Effector CD4-positive, alpha-beta T cell (primary cell): ENCODE data around the gene LINGO1.

Source experiments
- DNase-seq: peaks from one replicate; pipeline ENCODE4 v3.0.0-alpha.2; 2020

LINGO1 gene

GRCh38 chr15:77591968-77592613, 40.6 kb downstream of the LINGO1 start:
- no peak for DNase-seq

GRCh38 chr15:77589839-77590238, 42.9 kb downstream of the LINGO1 start:
- no peak for DNase-seq

- DNase-seq: no peak
Measured at GRCh38 chr15:77588126-77588525, 44.6 kb downstream of the LINGO1 start.

GRCh38 chr15:77584691-77585090, 48.0 kb downstream of the LINGO1 start:
- DNase-seq: no peak

- DNase-seq: no peak
Measured at GRCh38 chr15:77584201-77584600, 48.5 kb downstream of the LINGO1 start.

GRCh38 chr15:77582763-77583162, 49.9 kb downstream of the LINGO1 start:
- no peak for DNase-seq

GRCh38 chr15:77581896-77582569, 50.7 kb downstream of the LINGO1 start:
- no peak for DNase-seq

- DNase-seq: no peak
Measured at GRCh38 chr15:77580996-77581682, 51.6 kb downstream of the LINGO1 start.

- no peak for DNase-seq
Measured at GRCh38 chr15:77579498-77580188, 53.1 kb downstream of the LINGO1 start.

- DNase-seq: no peak
Measured at GRCh38 chr15:77578641-77579372, 53.9 kb downstream of the LINGO1 start.

GRCh38 chr15:77577366-77577950, 55.3 kb downstream of the LINGO1 start:
- DNase-seq: no peak

GRCh38 chr15:77576538-77576937, 56.2 kb downstream of the LINGO1 start:
- no peak for DNase-seq

GRCh38 chr15:77575203-77575934, 57.3 kb downstream of the LINGO1 start:
- DNase-seq: no peak

GRCh38 chr15:77574521-77575202, 58.0 kb downstream of the LINGO1 start:
- DNase-seq: no peak

- DNase-seq: no peak
Measured at GRCh38 chr15:77573802-77574201, 58.9 kb downstream of the LINGO1 start.

- no peak for DNase-seq
Measured at GRCh38 chr15:77572186-77572585, 60.5 kb downstream of the LINGO1 start.

- DNase-seq: no peak
Measured at GRCh38 chr15:77571741-77572140, 61.0 kb downstream of the LINGO1 start.

GRCh38 chr15:77571181-77571580, 61.5 kb downstream of the LINGO1 start:
- DNase-seq: no peak

GRCh38 chr15:77569729-77570125, 63.0 kb downstream of the LINGO1 start:
- no peak for DNase-seq

- DNase-seq: no peak
Measured at GRCh38 chr15:77568973-77569728, 63.6 kb downstream of the LINGO1 start.
